ENCODE results near the gene TPMT.
A peak's percentile ranks its signal among the peaks of the same experiment; 100 is the strongest.

TPMT gene

GRCh38 chr6:18148304-18149025 lies 6.4 kb downstream of the TPMT start:
- H3K4me3 ChIP-seq (replicated peaks; ENCODE audit: low read depth, low read length), result no peak overlapping the region
- DNase-seq (ENCODE audit: low read depth), result peak; percentile 76
- TF ChIP-seq, protein P1, sequence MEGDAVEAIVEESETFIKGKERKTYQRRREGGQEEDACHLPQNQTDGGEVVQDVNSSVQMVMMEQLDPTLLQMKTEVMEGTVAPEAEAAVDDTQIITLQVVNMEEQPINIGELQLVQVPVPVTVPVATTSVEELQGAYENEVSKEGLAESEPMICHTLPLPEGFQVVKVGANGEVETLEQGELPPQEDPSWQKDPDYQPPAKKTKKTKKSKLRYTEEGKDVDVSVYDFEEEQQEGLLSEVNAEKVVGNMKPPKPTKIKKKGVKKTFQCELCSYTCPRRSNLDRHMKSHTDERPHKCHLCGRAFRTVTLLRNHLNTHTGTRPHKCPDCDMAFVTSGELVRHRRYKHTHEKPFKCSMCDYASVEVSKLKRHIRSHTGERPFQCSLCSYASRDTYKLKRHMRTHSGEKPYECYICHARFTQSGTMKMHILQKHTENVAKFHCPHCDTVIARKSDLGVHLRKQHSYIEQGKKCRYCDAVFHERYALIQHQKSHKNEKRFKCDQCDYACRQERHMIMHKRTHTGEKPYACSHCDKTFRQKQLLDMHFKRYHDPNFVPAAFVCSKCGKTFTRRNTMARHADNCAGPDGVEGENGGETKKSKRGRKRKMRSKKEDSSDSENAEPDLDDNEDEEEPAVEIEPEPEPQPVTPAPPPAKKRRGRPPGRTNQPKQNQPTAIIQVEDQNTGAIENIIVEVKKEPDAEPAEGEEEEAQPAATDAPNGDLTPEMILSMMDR (IDR thresholded peaks at IDR 0.05; ENCODE audit: low read length, missing control alignments), result no peak

DNA sequence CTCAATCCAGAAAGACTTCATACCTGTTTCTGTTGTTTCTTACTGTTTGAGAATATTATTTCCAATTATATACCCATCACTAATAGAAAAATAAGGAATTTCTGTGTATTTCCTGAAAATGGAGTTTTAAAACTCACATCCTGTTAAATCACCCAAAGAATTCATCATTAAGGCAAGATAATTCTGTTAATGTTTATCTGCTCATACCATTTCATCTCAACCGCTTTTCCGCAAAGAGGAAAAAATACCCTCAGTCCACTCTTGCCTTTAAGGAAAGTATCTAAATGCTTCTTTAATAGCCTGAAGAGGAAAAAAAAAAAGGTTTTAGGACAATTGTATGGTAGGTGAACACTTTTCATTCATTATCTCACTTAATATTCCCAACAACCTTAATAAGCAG lies 7.3 kb downstream of the TPMT start:
- TF ChIP-seq, protein P1 (IDR thresholded peaks at IDR 0.05; ENCODE audit: low read length, missing control alignments), result no peak
- DNase-seq (ENCODE audit: low read depth), result no peak
- H3K4me3 ChIP-seq (replicated peaks; ENCODE audit: low read depth, low read length), result no peak overlapping the region

DNA sequence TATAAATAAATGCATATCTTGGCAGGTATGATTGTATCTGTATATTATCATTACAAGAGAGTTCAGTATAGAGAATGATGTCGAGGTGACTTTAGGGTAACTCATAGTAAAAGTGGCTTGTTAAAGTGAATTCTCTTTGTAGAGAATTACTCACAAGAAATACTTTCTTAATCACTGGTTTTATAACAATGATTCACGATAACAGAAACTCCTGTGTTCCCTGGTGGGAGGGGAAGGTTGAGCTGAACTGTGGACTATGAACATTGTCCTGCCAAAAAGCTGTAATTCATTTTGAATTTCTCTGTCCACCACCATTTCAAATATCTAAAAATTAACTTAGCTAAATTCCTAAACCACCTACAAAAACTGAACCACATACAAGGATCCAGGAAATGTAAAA lies 7.7 kb downstream of the TPMT start:
- H3K4me3 ChIP-seq (replicated peaks; ENCODE audit: low read depth, low read length), result no peak overlapping the region
- peak; percentile 48 for DNase-seq (ENCODE audit: low read depth)
- TF ChIP-seq, protein P1 (IDR thresholded peaks at IDR 0.05; ENCODE audit: low read length, missing control alignments), result no peak

DNA sequence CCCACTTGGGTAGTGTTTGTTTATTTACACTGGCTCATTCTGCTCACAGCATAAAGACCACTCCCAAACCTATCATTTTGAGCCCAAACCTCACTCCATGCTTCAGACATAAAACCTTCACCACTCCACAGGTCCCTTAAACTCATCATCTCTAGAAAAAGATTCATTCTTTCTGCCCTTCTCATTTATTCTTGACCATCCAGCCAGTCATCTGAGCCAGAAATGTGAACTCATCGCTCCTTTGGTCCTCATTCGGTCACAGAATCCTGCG lies 12.4 kb downstream of the TPMT start:
- no peak overlapping the region for H3K4me3 ChIP-seq (replicated peaks; ENCODE audit: low read depth, low read length)
- TF ChIP-seq, protein P1 (IDR thresholded peaks at IDR 0.05; ENCODE audit: low read length, missing control alignments), result no peak
- no peak for DNase-seq (ENCODE audit: low read depth)

DNA sequence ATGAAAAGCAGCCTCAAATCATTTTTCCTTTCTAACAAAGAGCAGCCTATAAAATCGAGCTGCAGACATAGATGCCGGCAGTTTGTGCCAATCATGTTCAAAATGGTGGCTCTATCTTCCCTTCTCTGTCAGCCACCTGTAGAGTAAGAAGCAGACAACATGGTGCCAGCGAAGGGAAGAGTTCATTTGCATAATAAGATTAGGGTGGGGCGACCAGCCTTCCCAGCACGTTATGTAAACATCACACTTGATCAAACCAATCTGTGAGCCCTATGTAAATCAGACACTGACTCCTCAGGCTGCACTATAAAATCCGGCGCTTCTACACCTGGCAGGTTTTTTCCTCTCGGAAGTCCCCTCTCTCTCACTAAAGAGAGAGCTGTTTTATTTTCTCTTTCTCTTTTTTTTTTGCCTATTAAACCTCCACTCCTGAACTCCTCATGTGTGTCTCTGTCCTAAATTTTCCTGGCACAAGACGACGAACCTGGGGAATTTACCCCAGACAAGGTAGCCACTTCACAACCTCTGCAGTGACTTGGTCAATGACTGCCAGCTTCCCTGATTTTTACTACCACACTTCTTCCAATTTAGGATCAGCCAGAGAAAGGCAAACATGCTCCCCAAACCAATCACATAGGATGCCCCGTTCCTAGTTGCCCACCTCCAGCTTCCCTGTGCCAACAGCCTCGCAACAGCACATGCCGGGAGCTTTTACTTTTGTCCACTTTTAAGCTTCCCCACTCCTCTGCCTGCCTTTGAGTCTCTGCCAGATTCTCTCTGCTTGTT lies 12.9 kb downstream of the TPMT start:
- no peak overlapping the region for H3K4me3 ChIP-seq (replicated peaks; ENCODE audit: low read depth, low read length)
- TF ChIP-seq, protein P1 (IDR thresholded peaks at IDR 0.05; ENCODE audit: low read length, missing control alignments), result no peak
- DNase-seq (ENCODE audit: low read depth), result no peak

GRCh38 chr6:18139935-18140621 lies 14.8 kb downstream of the TPMT start:
- TF ChIP-seq, protein P1 (IDR thresholded peaks at IDR 0.05; ENCODE audit: low read length, missing control alignments), result no peak
- H3K4me3 ChIP-seq (replicated peaks; ENCODE audit: low read depth, low read length), result no peak overlapping the region
- no peak for DNase-seq (ENCODE audit: low read depth)

Data from fibroblast of pulmonary artery (primary cell).